ENCODE measurements around the gene DENND1B. TPM values are rescaled to one million over a fixed set of nuclear protein-coding genes. Genes with fewer than 3 reads are reported as not detected.
A peak's percentile ranks its signal among the peaks of the same experiment; 100 is the strongest.

DENND1B gene
- polyA plus RNA-seq, 2 of the 4 experiments (the other 2 are of a cell fraction): 2.9 to 10.5 TPM

DNA sequence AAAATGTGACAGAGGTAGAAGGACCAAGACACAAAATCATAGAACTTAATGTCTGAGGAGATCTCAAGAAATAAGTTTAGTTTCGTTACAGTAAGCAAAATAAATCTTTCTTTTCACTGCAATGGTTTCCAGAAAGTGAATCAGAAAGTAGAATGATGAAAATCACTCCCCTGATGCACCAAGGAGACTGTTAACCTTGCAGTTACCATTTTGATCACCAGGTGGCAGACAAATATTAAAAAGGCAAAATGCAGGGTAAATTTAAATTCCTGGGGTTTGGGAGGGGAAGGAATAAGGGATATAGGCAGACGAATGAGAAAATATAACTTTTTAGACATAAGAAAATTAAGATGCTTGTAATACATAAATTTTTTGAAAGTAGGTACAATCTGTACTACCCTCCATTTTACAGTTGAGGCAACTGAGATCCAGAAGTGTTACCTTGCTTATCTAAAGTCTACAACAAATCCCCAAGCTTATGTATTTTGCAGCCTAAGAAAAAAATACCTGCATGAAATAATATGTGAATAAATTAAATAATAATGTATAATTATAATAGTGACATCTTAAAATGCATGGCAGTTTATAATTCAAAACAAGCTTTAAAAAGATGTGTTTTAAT, 254.1 kb downstream of the DENND1B start:
- ATAC-seq (peak; percentile 65 to 72; a peak in 4 of 6 replicates), FAIRE-seq (peak; percentile 82), DNase-seq (ENCODE audit: low read depth in 1 of 2, low spot score in 1 of 2) (peak; percentile 25 to 26)
- no peaks in the 10 kb centered on the region for H3K9me3 ChIP-seq
- TF ChIP-seq TP53 (CRISPR knock-in tag; IDR thresholded peaks at IDR 0.05) (no peak), RAD21 (conservative IDR thresholded peaks at IDR 0.05 in 1 of 2, IDR thresholded peaks at IDR 0.05 in 1 of 2) (peak; percentile 54 to 61; a peak in 4 of 5 replicates), SMC3 (IDR thresholded peaks at IDR 0.05) (peak; percentile 69)
- TF ChIP-seq, protein P1, sequence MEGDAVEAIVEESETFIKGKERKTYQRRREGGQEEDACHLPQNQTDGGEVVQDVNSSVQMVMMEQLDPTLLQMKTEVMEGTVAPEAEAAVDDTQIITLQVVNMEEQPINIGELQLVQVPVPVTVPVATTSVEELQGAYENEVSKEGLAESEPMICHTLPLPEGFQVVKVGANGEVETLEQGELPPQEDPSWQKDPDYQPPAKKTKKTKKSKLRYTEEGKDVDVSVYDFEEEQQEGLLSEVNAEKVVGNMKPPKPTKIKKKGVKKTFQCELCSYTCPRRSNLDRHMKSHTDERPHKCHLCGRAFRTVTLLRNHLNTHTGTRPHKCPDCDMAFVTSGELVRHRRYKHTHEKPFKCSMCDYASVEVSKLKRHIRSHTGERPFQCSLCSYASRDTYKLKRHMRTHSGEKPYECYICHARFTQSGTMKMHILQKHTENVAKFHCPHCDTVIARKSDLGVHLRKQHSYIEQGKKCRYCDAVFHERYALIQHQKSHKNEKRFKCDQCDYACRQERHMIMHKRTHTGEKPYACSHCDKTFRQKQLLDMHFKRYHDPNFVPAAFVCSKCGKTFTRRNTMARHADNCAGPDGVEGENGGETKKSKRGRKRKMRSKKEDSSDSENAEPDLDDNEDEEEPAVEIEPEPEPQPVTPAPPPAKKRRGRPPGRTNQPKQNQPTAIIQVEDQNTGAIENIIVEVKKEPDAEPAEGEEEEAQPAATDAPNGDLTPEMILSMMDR (IDR thresholded peaks at IDR 0.05): peak; percentile 75
- H3K27ac ChIP-seq: no peak overlapping the region
- no peak overlapping the region for H3K4me3 ChIP-seq
- CTCF ChIA-PET: interaction anchor here (0.6 to 2.0 kb wide), 8 partner anchors 8 to 1168 kb away, joined by 3 to 11 read pairs (median 3); no protein-coding TSS in a partner anchor
- 3% methylated on average over 2 of the region's 2 CpGs for WGBS (ENCODE audit: missing lambda C conversion rate)
- no peaks in the 10 kb centered on the region for H3K4me1 ChIP-seq
- H3K4me2 ChIP-seq: no peak overlapping the region
- POLR2A ChIA-PET: no interaction called here

GRCh38 chr1:197519741-197520334, 255.4 kb downstream of the DENND1B start:
- H3K4me2 ChIP-seq: no peak overlapping the region
- CTCF ChIA-PET: interaction anchor here (0.7 to 2.5 kb wide), 20 partner anchors 10 to 1170 kb away, joined by 3 to 12 read pairs (median 3); no protein-coding TSS in a partner anchor
- H3K27ac ChIP-seq: no peak overlapping the region
- ATAC-seq: peak in 1 of 2 experiments; percentile 58; a peak in 3 of 6 replicates
- WGBS (ENCODE audit: missing lambda C conversion rate): 97% methylated on average over 1 of the region's 1 CpG
- H3K9me3 ChIP-seq: no peaks in the 10 kb centered on the region
- FAIRE-seq: no peak
- peak; percentile 28 to 30; a peak in 1 of 5 replicates for TF ChIP-seq RAD21 (conservative IDR thresholded peaks at IDR 0.05 in 1 of 2, IDR thresholded peaks at IDR 0.05 in 1 of 2)
- TF ChIP-seq, protein P1 (IDR thresholded peaks at IDR 0.05): peak; percentile 50
- TF ChIP-seq JUNB (IDR thresholded peaks at IDR 0.05): no peak
- peak; percentile 24; the same call in 1 of the 3 replicates for TF ChIP-seq SMC3 (IDR thresholded peaks at IDR 0.05)
- no peak for TF ChIP-seq CBX8 (IDR thresholded peaks at IDR 0.05)
- no peak for TF ChIP-seq FOSL2 (IDR thresholded peaks at IDR 0.05)
- no peak for TF ChIP-seq FOSL2 (CRISPR knock-in tag; IDR thresholded peaks at IDR 0.05)
- no peaks in the 10 kb centered on the region for H3K4me1 ChIP-seq
- POLR2A ChIA-PET: no interaction called here
- H3K4me3 ChIP-seq: no peak overlapping the region
- peak; percentile 3 to 4 for DNase-seq (ENCODE audit: low read depth in 1 of 2, low spot score in 1 of 2)

GRCh38 chr1:197515421-197515820, 259.9 kb downstream of the DENND1B start:
- ChIA-PET CTCF (interaction anchor here (1.1 to 1.4 kb wide), 2 partner anchors 100 to 354 kb away, joined by 3 to 4 read pairs; no protein-coding TSS in a partner anchor), POLR2A (no interaction called here)
- no peak overlapping the region for H3K27ac ChIP-seq
- WGBS (ENCODE audit: missing lambda C conversion rate): 83% methylated on average over 1 of the region's 1 CpG
- no peak for TF ChIP-seq ZSCAN20 (CRISPR knock-in tag; IDR thresholded peaks at IDR 0.05)
- TF ChIP-seq TP53 (CRISPR knock-in tag; IDR thresholded peaks at IDR 0.05): no peak
- TF ChIP-seq JUN (IDR thresholded peaks at IDR 0.05): no peak
- no peak for TF ChIP-seq KDM5A (IDR thresholded peaks at IDR 0.05)
- no peak for TF ChIP-seq CHD4 (IDR thresholded peaks at IDR 0.05; ENCODE audit: borderline replicate concordance)
- no peak for TF ChIP-seq HMGXB4 (CRISPR knock-in tag; IDR thresholded peaks at IDR 0.05; ENCODE audit: borderline replicate concordance)
- no peak for TF ChIP-seq RNF2 (IDR thresholded peaks at IDR 0.05; ENCODE audit: borderline replicate concordance, low read depth)
- H3K4me3 ChIP-seq: no peak overlapping the region
- FAIRE-seq: no peak
- H3K9me3 ChIP-seq: no peaks in the 10 kb centered on the region
- ATAC-seq: no peak
- no peaks in the 10 kb centered on the region for H3K4me1 ChIP-seq
- no peak for DNase-seq (ENCODE audit: low read depth in 1 of 2, low spot score in 1 of 2)
- no peak overlapping the region for H3K4me2 ChIP-seq

Data from A549 (cell line).